GM12874 (cell line): Measurements from ENCODE around the gene DDA1.

ENCODE experiments used
- CTCF ChIP-seq: IDR thresholded peaks from 2 replicates; pipeline ENCODE4 v1.5.1; 2011; ENCODE audit warnings: low read depth, mild to moderate bottlenecking, control low read depth, low read length, moderate library complexity; ENCODE audit not compliant: insufficient read depth

Gene DDA1

DNA sequence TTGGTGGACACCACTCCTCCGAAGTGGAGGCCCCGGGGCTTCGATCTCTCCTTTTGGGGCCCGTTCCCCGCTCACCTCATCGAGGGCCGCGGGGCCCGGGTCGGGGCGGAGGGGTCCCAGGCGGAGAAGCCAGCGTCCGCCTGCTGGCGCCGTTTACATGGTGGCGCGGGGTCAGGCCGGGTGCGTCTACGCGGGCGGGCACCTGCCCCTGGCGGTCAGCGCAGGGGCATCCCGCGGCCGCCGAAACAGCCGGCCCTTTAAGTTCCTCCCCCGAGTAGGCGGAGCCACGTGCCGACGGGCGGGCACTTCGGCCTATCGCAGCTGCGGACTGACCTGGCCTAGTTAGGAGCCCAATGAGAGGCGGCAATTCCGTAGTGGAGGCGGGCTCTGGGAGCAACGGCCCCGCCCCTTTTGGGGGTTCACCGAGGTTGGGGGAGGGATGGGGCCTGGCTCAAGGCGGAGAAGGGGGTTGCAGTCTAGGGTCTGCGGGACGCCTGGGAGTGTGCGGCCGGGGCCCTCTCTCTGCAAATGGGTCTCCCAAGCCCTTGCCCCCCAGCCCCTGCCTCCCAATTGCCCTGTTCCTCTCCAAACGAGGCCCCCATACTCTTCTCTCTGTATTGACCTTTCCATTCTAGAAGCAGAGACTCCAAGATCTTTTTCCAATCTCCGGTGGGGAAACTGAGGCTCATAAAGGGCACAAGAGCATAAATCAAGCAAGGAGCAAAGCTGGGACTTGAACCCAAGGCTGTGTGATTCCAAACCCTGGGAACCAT lies 6.0 kb upstream of the DDA1 start, which contains the start of gene ABHD8:
Gene ABHD8 (minus strand): TSS at position 259 of the 773 bp plus-strand sequence. CDS start 1,809 bp downstream, outside the sequence.
- TF ChIP-seq CTCF: peak; percentile 57

GRCh38 chr19:17303940-17304267 lies 5.5 kb upstream of the DDA1 start:
- no peak for TF ChIP-seq CTCF

DNA sequence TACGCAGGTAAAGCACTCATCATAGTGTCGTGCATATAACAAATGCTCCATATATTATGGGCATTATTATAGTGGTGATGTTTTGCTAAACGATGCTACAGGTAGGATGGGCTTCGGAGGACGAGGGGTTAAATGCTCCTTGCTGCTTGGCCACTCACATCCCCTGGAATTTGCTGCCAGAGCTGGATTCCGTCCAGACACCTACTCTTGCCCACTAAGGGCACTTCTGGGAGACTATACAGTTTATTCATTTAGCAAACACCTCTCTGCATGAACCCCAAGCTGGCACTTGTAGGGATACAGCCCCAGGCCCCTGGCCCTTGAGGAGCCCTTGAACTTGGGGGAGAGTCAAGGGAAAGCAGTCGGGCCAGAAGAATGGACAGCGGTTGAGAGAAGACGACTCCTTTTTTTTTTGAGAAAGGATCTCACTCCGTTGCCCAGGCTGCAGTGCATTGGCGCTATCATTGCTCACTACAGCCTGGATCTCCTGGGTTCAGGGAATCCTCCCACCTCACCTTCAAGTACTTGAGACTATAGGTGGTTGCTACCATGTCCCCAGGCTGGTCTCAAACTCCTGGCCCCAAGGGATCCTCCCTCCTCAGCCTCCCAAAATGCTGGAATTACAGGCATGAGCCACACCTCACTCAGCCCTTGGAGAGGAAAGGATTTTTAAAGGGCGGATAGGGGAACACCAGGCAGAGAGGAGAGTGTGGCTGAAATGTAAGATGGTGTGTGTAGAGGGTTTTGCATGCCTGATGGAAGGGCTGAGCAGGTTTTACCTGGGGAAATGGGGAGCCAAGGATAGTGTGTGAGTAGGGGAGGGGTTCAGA lies 4.8 kb upstream of the DDA1 start:
- TF ChIP-seq CTCF: no peak

DNA sequence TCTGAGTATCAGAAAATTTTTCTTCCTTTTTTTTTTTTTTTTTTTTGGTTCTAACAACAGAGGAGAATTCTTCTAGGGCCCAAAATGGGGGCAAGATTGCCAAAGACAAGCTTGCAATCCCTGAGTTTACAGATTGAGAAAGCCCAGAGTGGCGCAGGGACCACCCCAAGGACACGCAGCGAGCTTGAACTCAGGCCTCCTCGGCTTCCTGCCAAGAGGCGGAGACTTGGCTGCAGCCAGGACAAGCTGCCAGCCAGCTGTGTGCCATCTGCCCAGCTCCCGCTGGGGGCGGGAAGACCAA lies 4.2 kb upstream of the DDA1 start:
- no peak for TF ChIP-seq CTCF

GRCh38 chr19:17305517-17306284 lies 3.7 kb upstream of the DDA1 start, which contains the start of gene MRPL34:
Gene MRPL34, plus strand, starts transcription at chr19:17305872. Its CDS starts 21 bp downstream, at chr19:17305893.
- TF ChIP-seq CTCF: peak; percentile 87

DNA sequence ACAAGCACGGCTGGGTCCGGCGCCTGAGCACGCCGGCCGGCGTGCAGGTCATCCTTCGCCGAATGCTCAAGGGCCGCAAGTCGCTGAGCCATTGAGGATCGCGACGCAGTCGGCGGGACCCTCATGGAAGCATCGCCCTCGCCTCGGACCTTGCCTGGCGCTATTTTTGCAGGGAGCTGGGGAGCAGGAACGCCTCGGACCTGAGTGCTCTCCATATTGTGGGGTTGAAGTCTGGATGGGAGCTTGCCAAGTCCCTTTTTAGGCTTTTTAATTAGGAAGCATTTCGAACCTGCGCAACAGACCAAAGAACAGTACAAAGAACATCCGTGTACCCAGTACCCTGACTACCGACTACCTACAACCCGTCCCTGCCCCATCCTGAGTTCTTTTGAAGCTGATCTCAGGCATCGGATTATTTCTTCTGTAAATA lies 3.1 kb upstream of the DDA1 start:
- TF ChIP-seq CTCF: no peak

DNA sequence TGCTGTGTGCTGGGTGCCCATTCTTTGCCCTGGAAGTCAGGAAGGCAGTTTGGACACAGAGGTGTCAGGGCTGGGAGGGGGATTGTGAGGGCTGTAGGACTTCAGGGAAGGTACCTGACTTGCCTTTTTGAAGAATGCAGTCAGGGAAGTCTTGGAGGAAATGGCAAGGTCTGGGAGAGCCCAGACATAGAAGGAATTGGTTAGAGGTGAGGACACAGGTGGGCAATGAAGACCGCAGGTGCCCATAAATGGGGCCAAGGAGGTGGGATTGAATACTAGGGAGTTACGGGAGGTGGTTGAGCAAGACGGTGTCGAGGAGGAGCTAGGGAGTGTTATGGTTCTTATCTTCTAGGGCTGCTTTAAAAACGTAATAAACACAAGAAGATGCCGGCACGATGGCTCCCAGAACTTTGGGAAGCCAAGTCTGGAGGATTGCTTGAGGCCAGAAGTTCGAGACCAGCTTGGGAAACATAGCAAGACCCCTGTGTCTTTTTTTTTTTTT lies 1.4 kb upstream of the DDA1 start:
- TF ChIP-seq CTCF: no peak
